GM10847 (cell line): ENCODE measurements around the gene MYO18A.

Experiments used
- POLR2A ChIP-seq: IDR thresholded peaks from 2 replicates; pipeline ENCODE4 v1.6.1; 2011; ENCODE audit not compliant: insufficient read length; ENCODE audit errors: extremely low read depth

The MYO18A gene

GRCh38 chr17:29093090-29093871 lies 86.9 kb downstream of the MYO18A start:
- no peak for TF ChIP-seq POLR2A

DNA sequence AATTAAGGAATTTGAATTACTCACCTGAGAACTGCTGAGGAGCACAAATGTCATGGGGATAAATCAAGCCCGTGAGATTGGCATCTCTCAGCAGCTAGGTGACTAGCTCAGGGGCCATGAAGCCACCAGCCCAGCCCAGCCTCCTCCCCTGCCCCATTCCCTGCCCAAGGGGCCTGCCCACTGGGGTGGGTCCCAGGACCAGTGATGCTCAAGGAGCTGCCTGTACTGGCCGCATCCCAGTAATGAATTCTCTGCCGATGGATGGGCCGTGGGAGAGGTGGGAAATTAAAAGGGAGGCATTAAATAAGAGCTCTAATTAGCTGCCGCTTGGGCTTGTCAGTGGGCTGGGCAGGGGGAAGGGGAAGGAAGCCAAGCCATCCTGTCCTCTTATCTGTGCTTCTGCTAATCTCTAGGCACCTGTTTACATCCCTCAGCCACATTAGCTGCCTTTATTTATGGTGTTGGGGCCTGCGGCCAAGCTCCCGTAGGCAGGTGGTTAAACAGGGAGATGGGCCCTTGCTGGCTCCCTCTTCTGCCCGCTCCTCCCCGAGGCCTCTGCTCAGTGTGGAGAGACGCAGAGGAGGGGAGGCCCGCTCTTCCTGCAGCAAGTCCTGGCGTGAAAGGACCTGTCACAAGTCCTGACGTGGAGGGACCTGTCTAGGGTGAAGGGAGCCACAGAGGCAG lies 88.5 kb downstream of the MYO18A start:
- TF ChIP-seq POLR2A: no peak

- no peak for TF ChIP-seq POLR2A
Measured at GRCh38 chr17:29090750-29091605, 89.2 kb downstream of the MYO18A start.

GRCh38 chr17:29090108-29090507 lies 90.1 kb downstream of the MYO18A start:
- TF ChIP-seq POLR2A: no peak

GRCh38 chr17:29089601-29090044 lies 90.6 kb downstream of the MYO18A start:
- no peak for TF ChIP-seq POLR2A

GRCh38 chr17:29086628-29087332 lies 93.4 kb downstream of the MYO18A start:
- no peak for TF ChIP-seq POLR2A

- no peak for TF ChIP-seq POLR2A
Measured at GRCh38 chr17:29085223-29085622, 95.0 kb downstream of the MYO18A start.

- TF ChIP-seq POLR2A: no peak
Measured at GRCh38 chr17:29084541-29085146, 95.6 kb downstream of the MYO18A start.

GRCh38 chr17:29080965-29081364 lies 99.2 kb downstream of the MYO18A start:
- TF ChIP-seq POLR2A: no peak

GRCh38 chr17:29080323-29080722 lies 99.9 kb downstream of the MYO18A start:
- no peak for TF ChIP-seq POLR2A

- no peak for TF ChIP-seq POLR2A
Measured at GRCh38 chr17:29079887-29080286, 100.3 kb downstream of the MYO18A start.

DNA sequence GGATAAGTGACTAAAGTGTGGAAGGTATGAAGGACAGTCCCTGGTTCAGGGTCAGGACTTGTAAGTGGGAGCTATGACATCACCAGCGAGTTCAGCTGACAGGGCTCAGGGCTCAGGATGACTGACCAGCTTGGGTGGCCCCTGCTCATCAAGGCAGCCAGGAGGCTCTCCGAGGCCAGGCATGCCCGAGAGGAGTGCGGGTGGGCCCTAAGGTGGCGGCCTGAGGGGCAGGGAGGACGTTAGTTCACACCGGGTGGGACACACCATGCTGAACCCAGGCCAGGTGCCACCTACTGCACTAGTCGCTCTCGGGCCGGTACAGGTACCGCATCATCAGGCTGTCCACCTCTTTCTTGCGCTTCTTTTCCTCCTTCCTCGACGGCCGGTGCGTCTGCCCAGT lies 100.8 kb downstream of the MYO18A start:
- no peak for TF ChIP-seq POLR2A

DNA sequence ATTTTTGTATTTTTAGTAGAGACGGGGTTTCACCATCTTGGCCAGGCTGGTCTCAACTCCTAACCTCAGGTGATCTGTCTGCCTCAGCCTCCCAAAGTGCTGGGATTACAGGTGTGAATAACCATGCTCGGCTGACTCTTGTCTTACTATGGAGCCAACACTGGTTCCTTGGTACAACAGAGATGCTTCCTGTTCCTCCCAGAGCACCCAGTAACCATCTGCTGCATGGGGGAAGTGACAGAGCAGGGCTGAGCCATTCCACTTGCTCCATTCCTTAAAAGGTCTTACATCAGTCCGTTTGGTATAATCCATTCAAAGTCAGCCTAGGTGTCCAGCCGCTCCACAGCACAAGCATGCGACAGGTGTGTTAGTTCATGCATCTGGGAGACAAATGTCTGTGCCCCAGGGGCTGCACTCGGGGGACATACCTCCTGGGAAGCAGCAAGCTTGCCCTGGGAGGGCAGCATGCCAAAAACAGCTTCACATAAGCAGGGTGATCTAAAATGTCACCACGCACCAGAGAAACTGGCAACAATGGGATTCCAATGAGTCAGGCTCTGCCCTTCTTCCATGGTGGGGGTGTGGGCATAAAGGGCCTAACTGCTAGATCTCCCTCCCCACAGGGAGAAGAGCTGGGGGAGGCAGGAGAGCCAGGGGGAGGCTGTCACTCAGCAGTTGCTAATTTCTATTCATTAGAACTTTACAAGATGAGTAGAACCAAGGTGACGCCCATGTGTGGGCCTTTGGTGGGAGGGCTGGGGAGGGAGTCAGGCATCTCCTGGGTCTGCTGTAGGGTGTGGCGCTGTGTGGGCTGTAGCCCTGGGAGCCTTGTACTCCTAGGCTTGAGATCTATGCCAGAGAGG lies 101.8 kb downstream of the MYO18A start:
- TF ChIP-seq POLR2A: no peak

GRCh38 chr17:29077320-29077719 lies 102.9 kb downstream of the MYO18A start:
- TF ChIP-seq POLR2A: no peak

DNA sequence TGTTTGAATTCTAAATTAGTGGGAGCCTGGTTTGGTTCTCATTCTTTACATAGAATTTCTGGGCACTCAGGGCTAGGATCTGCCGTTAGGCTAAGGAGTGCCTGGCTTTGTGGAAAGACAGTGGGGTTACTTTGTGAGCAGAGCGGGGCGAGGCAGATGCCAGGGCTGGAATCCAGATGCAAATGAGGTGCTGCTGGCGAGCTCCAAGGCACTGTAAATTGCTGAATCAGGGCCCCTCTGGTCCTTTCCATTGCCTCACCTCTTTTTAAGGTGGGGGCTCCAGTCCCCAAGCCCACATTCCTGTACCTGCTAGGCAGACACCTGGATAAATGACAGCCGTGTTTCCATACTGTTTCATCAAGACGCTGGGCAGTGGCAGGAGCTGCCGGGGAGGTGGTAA lies 103.5 kb downstream of the MYO18A start:
- TF ChIP-seq POLR2A: no peak
